Measurements from ENCODE around the gene ZNF350. TPM values are rescaled to one million over a fixed set of nuclear protein-coding genes. Genes with fewer than 3 reads are reported as not detected.
A peak's percentile ranks its signal among the peaks of the same experiment; 100 is the strongest.
"Not testable (repeated sequence)": the region's sequence is repeated elsewhere in the genome, so short reads cannot be mapped to it uniquely, and the experiment has no call there.

Gene ZNF350
- total RNA-seq, 1 donor from 2014 or later, result 20.6 TPM

DNA sequence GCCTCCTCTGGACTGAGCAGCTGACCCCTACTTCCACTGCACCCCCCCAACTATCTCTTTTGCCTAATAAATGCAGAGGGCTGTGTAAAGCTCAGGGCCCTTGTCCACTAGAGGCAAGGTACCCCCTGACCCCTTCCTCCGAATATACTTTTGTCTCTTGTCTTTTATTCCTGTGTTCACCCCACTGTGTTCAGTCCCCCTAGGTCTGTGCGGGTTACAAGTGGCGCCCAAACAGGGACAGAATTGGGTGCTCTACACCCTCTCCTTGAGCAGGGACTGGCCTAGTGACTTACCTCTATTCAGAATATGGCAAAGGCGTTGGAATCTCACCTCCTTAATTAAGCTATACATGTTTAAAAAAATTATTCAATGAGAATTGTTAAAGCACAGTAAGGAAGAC is 15.0 kb downstream of the ZNF350 start:
- DNase-seq, result no peak

DNA sequence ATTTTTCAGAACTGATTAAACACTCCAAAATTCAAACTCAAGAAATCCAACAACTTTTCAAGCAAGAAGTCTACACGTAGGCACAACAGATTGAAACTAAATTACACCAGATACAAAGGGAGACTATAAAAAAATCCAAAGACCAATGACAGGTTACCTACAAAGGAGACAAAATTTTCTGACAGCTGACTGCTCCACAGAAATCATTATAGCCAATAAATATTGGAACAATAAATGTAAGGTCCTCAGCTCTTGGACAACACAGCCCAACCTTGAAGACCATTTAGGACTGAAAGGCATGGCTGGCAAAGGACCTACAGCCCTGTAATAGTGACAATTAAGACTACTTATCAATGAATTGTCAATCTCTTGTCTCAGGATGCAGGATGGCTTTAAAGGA is 15.9 kb downstream of the ZNF350 start:
- DNase-seq, result no peak

DNA sequence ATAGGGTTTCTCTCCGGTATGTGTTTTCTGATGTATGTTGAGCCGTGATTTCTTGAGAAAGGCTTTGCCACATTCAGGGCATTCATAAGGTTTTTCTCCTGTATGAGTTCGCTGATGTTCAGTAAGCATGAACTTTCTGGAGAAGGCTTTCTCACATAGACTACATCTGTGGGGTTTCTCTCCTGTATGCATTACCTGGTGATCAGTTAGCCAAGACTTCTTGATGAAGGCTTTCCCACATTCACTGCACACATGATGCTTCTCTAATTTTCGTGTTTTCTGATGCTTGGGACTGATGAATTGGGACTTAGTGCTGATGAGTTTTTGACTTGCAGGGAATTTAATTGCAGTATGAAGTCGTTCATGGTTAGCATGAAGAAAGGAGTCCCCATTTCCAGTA is 21.1 kb downstream of the ZNF350 start:
- DNase-seq, result no peak

DNA sequence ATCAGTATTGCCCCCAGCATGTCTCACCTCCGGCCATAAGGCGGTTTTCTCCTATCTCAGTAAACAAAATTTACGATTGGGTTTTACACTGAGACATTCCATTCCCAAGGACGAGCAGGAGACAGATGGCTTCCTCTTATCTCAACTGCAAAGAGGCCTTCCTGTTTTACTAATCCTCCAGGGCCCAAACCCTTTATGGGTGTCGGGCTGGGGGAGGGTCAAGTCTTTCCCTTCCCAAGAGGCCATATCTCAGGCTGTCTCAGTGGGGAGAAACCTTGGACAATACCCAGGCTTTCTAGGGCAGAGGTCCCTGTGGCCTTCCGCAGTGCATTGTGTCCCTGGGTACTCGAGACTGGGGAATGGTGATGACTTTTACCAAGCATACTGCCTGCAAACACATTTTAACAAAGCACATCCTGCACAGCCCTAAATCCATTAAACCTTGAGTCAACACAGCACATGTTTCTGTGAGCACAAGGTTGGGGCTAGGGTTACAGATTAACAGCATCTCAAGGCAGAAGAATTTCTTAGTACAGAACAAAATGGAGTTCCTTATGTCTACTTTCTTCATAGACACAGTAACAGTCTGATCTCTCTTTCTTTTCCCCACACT is 25.9 kb downstream of the ZNF350 start:
- not testable (repeated sequence) for DNase-seq

DNA sequence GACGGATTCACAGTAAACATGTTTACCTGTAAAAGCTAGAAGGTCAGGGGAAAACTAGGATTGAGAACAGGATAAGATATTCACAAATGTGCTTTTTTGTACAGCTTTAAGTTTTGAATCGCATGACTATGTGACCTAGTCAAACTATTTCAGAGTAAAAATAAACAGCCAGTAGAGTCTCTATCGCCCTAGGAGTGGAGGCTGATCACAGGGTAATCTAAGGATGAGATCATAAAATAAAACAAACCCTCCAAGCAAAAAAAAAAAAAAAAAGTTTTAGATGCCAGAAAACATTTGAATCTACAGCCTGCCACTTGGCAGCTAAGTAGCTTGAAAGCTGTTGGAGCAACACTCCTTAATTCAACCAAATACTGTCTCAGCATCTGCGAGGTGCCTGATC is 26.8 kb downstream of the ZNF350 start:
- DNase-seq, result no peak

DNA sequence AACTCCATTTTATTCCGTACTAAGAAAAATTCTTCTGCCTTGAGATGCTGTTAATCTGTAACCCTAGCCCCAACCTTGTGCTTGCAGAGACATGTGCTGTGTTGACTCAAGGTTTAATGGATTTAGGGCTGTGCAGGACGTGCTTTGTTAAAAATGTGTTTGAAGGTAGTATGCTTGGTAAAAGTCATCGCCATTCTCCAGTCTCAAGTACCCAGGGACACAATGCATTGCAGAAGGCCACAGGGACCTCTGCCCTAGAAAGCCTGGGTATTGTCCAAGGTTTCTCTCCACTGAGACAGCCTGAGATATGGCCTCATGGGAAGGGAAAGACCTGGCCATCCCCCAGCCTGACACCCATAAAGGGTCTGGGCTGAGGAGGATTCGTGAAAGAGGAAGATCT is 28.8 kb downstream of the ZNF350 start:
- not testable (repeated sequence) for DNase-seq

DNA sequence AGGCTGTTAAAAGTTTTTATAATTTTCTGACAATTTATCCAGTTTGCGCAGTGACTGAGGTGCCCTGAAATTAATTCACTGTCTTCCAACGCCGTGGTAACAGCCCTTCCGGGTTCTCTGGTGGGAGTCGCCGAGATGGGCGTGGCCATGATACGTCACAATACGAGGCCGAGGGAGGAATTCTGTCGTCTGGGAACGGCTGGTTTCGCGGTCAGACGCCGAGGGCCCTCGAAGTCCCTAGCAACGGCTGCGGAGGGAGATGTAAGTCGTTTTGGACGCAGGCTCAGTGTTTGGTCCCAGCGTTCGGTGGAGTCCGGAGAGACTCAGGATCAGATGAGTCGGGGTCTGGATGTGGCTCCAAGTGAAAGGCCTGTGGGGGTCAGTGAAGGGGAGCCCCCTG is 37.7 kb downstream of the ZNF350 start:
- DNase-seq, result peak; percentile 2

DNA sequence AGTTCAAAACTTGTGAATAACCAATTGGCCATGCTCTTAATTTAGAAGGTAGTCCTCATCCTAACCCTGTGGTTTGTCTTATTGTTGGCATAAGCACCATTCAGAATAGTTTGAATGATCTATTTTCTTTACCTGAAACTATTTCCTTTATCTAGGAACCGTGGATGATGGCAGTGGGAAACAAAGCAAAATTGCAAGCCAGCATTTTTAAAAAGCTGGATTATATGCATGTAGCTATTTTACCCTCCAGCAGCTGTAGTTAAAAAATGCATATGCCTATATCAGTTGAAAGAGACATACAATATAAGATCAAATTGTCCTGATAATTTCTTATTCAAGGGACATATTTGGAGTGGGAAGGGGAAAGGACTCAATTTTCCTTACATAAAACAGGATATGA is 40.0 kb downstream of the ZNF350 start:
- DNase-seq, result no peak

DNA sequence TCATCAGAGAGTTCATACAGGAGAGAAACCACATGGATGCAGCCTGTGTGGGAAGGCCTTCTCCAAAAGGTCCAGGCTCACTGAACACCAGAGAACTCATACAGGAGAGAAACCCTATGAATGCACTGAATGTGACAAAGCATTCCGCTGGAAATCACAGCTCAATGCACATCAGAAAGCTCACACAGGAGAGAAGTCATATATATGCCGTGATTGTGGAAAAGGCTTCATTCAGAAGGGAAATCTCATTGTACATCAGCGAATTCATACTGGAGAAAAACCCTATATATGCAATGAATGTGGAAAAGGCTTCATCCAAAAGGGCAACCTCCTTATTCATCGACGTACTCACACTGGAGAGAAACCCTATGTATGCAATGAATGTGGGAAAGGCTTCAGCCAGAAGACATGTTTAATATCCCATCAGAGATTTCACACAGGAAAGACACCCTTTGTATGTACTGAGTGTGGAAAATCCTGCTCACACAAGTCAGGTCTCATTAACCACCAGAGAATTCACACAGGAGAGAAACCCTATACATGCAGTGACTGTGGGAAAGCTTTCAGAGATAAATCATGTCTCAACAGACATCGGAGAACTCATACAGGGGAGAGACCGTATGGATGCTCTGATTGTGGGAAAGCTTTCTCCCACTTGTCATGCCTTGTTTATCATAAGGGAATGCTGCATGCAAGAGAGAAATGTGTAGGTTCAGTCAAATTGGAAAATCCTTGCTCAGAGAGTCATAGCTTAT is 41.7 kb downstream of the ZNF350 start:
- DNase-seq, result no peak

DNA sequence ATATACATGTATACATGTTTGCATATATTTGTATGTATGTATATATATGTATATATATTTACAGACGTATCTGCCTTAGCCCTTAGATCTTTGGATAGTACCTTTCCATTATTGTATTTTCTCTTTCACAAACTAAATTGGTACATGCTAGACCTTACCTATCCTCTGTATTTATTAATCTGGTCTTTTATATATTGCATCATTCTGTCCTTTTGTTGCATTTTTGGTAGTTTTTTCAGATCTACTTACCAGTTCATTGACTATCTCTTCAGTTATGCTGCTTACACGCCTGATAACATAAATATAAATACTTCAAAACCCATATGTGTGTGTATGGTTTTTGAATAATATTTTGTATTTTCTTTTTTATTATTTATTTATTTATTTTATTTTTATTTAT is 47.7 kb downstream of the ZNF350 start:
- DNase-seq, result no peak

DNA sequence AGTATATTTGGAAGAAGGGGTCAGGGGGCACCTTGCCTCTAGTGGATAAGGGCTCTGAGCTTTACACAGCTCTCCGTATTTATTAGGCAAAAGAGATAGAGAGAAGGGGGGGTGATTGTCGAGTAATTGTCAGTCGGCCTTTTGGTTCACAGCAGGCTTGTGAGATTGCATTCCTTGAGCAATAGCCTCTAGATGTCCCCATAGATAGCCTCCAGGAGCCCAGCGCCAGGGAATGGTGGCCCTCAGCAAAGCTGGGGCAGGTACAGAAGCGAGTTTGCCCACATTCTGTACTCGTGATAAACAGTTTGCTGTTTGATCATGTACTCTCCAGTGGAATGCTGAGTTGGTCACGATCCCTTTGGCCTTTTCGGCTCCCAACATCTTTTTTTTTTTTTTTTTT is 54.7 kb downstream of the ZNF350 start:
- DNase-seq, result no peak

DNA sequence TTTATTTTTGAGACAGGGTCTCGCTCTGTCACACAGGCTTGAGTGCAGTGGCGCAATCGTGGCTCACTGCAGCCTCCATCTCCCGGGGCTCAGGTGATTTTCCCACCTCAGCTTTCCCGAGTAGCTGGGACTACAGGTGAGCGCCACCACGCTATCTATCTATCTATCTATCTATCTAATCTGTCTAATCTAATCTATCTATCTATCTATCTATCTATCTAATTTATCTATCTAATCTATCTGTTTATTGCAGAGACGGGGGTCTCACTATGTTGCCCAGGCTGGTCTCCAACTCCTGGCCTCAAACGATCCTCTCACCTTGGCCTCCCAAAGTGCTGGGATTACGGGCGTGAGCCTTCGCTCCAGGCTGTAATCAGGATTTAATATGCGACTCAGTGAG is 58.8 kb downstream of the ZNF350 start:
- DNase-seq, result no peak

DNA sequence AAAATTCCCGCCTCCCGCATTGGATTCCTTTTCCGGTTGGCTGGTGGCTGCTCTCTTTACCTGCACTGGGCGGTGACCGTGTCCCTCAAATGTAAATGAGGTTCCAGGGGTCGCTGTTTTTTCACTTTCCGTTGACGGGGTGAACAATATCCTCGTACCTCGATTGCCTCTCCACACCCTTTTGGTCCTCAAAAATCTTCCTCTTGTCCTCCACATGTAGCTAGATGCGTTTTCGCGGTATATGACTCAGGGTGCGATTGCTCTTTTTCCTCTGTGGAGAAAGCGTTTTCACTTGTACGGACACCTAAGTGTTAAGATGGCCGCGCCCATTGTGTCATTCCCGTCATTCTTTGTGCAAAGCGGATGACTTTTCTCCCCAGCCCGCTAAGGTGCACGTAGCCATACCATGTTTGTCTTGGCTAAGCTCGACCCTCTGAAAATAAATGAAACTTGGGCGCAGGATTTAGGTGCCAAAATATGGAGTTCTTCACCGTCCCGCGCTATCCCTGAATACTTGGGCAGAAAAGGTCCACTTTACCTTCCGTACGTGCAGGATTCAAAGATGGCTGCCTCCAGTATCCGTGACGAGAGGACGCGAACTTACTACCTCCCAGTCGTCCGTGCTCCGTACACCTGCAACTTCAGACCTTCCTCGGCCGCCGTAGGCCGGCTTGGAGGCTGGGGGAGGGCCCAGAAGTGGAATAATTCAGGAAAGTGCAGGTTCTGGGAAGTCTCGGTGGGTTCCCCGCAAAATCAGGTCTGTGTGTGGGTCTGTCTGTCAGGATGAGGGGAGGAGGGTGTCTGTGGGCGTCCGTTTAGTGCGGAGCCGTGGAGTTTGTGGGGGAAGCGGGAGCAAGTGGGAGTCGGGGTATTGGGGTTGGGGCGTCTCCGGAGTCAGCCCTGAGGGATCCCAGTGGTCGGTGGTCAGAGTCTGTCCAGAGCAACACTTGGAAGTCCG is 59.6 kb downstream of the ZNF350 start, which contains the start of gene ZNF613:
ZNF613 (plus strand) TSS at position 689 of the 958 bp plus-strand sequence. CDS start 8,749 bp downstream, outside the sequence.
- DNase-seq, result peak; percentile 87

DNA sequence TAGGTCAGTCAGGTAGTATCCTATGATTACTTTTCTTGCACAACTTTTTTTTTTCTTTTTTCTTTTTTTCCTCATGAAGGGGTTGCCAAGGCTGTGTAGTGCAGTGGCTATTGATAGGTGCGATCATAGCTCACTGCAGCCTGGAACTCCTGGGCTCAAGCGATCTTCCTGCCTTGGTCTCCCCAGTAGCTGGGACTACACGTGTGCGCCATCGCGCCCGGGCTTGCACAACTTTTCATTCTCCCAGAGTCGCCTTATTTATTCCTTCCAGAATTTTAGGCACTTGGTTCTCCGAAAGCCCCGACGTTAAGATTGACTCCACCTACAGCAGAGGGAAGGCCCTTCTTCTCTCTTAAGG is 60.2 kb downstream of the ZNF350 start:
- DNase-seq, result no peak

DNA sequence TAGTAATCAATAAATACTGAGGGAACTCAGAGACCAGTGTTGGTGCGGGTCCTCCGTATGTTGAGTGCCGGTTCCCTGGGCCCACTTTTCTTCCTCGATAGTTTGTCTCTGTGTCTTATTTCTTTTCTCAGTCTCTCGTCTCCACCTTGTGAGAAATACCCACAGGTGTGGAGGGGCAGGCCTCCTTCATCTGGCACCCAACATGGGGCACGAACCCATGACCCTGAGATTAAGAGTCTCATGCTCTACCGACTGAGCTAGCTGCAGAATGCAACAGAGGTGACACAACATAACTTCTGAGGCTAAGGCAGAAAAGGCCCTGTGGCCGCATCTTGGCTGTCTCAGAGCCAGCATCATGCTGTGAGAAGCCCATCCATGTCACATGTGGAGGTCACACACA is 64.7 kb downstream of the ZNF350 start:
- DNase-seq, result no peak

DNA sequence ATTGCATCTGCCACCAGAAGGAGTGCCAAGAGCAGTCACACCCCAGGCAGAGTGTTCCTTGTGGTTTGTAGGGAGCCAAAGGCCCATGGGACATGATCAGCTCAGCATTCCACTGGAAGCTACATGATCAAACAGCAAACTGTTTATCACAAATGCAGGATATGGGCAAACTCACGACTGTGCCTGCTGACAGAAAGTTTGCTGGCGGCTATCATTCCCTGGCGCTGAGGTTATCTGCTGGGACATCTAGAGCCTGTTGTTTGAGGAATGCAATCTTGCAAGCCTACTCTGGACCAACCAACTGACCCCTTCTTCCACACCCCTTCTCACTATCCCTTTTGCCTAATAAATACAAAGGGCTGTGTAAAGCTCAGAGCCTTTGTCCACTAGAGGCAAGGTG is 67.0 kb downstream of the ZNF350 start:
- DNase-seq, result no peak

DNA sequence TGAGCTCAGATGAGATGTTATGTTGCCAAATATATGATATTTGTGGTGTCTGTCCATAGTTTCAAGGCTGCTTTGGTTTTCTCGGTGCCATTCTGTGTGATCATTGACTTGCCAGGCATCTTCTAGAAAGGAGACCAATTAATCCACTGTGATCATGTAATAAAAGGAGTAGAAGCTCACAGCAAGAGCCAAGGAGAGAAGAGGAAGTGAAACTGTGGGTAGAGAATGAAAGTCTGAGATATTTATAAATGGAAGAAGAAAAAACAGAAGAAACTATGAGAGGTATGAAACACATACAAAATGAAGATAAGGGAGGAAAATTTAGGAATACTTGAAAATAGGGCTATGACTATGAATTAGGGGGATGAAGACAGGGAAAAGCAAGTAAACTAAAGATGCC is 70.5 kb downstream of the ZNF350 start:
- no peak for DNase-seq

DNA sequence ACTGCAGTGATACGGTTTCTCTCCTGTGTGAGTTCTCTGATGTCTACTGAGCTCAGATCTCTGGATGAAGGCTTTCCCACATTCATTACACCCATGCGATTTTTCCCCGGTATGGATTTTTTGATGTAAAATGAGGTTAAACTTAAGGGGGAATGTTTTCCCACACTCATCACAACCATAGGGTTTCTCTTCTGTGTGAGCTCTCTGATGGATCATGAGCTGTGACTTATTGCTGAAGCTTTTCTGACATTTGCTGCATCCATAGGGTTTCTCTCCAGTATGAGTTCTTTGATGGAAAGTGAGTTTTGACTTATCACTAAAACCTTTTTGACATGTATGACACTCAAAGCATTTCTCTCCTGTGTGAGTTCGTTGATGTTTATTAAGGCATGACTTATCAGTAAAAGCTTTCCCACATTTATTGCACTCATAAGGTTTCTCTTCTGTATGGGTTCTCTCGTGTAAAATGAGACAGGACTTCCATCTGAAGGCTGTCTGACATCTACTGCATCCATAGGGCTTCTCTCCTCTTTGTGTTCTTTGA is 71.2 kb downstream of the ZNF350 start:
- DNase-seq, result no peak
